ENCODE data around the gene DNM2.

- TF ChIP-seq CTCF (conservative IDR thresholded peaks at IDR 0.05) (no peak), EZH2 (IDR thresholded peaks at IDR 0.05; ENCODE audit: low read depth) (no peak)
Observed at GRCh38 chr19:10816691-10817090, 98.8 kb downstream of the DNM2 start.

Data from PC-9 (cell line).